GM21447 (cell line): ENCODE data around the gene TPM1.
"Not testable (repeated sequence)": the region's sequence is repeated elsewhere in the genome, so short reads cannot be mapped to it uniquely, and the experiment has no call there.

Experiments
- ATAC-seq: cut with Tn5 transposase; IDR thresholded peaks from one replicate; pipeline ENCODE4 v1.9.1; 2021; ENCODE audit not compliant: unreplicated experiment

The TPM1 gene

GRCh38 chr15:63090887-63091286 is 48.3 kb downstream of the TPM1 start:
- ATAC-seq, result no peak

DNA sequence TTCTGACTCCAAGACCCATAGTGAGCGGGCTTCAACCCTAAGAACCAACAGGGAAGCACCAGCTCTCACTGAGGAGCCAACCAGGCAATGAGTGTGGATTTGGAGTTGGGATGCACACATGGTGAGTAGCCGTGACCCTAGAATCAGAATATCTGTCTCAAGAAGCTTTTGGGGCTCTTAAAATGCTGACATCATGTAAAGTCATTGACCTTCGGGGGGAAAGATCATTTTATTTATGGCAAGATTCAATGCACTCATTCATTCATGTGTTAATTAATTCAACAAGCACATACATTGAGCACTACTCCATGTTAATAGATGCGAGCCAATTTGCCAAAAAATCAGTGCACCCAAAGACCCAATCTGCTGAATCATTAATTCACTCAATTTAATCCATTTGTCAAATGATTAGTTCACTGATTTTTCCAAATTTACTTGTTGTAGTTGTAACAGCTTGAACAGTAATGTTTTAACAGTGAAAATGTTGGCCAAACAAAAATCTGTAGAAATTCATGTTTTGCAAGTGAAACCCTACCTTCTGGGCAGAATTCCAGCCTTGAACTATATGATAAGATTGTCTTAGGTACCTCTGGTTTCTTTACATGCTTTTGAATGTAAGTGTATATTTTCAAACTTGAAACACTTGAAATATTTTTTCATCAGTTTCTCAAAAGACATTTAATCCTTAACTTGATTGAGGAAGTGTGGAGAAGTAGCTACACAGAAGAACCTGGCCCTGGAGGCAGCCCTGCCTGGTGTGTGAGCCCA is 49.3 kb downstream of the TPM1 start:
- no peak for ATAC-seq

GRCh38 chr15:63093486-63094205 is 51.1 kb downstream of the TPM1 start:
- no peak for ATAC-seq

- ATAC-seq, result no peak
These were observed 52.0 kb downstream of the TPM1 start for GRCh38 chr15:63094495-63094931.

GRCh38 chr15:63096178-63096577 is 53.6 kb downstream of the TPM1 start:
- no peak for ATAC-seq

DNA sequence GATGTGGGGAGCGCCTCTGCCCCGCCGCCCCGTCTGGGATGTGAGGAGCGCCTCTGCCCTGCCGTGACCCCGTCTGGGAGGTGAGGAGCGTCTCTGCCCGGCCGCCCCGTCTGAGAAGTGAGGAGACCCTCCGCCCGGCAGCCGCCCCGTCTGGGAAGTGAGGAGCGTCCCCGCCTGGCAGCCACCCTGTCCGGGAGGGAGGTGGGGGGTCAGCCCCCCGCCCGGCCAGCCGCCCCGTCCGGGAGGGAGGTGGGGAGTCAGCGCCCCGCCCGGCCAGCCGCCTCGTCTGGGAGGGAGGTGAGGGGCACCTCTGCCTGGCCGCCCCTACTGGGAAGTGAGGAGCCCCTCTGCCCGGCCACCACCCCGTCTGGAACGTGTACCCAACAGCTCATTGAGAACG is 56.4 kb downstream of the TPM1 start:
- not testable (repeated sequence) for ATAC-seq

- ATAC-seq, result not testable (repeated sequence)
These were observed 57.0 kb downstream of the TPM1 start for GRCh38 chr15:63099581-63099980.

DNA sequence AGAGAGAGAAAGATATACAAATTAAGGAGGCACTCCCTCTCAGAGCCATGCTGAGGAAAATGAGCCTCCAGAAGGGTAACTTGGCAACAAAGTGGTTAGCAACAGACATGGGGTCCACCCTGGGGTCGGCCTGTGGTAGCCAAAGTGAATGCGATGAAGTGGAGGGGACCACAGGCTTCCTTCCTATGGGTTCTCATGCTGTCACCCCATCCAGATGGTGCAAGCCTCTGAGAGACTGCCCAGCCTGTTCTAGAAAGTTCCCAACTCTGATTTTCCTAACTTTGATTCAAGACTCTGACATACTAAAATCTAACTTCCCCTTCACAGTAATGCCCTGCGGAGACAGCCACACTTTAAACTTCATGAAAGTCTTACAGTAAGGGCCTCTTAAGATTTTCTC is 60.9 kb downstream of the TPM1 start:
- no peak for ATAC-seq

DNA sequence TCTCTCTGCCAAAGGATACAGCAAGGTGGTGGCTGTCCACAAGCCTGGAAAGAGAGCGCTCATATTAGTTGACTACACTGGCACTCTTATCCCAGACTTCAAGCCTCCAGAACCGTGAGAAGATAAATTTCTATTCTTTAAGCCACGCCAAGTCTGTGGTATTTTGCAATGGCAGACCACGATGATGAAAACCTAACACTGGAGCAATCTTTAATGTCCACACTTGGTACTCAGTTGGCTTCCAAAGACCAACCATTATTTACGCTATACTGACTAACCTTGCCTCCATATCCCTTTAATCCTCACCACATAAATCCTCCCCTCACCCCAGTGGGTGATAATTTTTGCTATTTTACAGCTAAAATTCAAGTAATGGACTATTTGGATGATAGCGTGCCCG is 62.2 kb downstream of the TPM1 start:
- ATAC-seq, result no peak

- not testable (repeated sequence) for ATAC-seq
These were observed 62.8 kb downstream of the TPM1 start for GRCh38 chr15:63105354-63105753.

- no peak for ATAC-seq
These were observed 65.5 kb downstream of the TPM1 start for GRCh38 chr15:63107895-63108546.

DNA sequence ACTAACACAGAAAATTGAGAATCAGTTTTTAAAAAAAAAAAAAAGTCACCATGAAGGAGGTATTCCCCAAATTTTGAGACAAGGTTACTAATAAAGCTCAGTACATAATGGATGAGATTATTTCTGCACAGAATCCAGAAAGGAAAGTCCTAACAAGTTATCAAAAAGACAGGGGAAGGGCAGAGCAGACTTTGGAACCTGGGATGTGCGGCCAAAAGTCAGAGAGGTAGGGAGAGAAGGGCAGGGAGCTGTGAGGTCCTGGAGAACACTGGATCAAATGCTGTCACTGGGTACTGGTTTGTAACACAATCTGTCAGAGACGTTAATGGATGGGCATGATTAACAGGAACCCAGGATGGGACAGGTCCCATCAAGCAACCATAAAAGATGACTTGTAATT is 67.0 kb downstream of the TPM1 start:
- no peak for ATAC-seq

- ATAC-seq, result no peak
These were observed 67.4 kb downstream of the TPM1 start for GRCh38 chr15:63109920-63110319.

DNA sequence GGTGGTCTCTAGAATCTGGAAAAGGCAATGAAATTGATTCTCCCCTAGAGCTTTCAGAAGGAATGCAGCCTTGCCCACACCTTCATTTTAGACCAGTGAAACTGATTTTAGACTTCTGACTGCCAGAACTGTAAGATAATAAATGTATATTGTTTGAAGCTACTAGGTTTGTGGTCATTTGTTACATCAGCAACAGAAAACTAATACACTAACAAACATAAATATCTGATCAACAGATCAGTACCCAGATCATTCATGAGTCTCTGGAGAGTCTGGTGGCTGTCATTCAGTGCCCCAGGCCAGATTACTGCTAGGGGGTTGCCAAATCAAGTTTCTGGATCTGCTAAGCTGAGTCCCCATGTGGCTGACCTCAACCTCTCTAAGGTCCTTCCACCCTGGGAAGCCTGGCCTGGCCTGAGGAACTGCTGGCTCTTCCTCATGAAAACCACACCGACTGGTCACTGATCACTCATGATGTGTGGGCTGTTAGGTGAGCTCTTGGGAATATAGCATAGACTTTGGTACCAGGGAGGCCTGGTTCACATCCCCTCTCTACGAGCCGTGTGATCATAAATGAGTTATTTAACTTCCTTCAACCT is 68.0 kb downstream of the TPM1 start:
- ATAC-seq, result no peak

GRCh38 chr15:63111481-63111880 is 68.9 kb downstream of the TPM1 start:
- ATAC-seq, result no peak

DNA sequence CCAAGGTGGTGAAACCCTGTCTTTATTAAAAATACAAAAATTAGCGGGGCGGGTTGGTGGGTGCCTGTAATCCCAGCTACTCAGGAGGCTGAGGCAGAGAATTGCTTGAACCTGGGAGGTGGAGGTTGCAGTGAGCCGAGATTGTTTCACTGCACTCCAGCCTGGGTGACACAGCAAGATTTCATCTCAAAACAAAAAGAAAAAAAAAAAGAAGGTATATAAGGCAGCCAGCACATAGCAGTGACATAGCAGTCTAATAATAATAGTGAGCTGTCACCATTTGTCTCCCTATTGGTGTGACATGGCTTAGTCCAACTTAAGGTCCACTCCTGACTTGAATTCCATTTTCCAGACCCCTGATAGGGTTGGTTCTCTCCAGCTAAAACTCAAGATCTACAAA is 70.3 kb downstream of the TPM1 start:
- no peak for ATAC-seq

- no peak for ATAC-seq
These were observed 71.9 kb downstream of the TPM1 start for GRCh38 chr15:63114465-63114864.
